GM23338 (cell line): ENCODE data around the gene KCTD12.

Experiments used
- CTCF ChIP-seq, 2 experiments: fragments of 200-600 bp in 1 of 2; sonication (generic) in 1 of 2; conservative IDR thresholded peaks; 2 replicates each; pipeline versions ENCODE4 v1.5.1 to v1.6.1; 2016 to 2017; ENCODE audit warnings: antibody characterized with exemption in 2 of 2, low read depth in 2 of 2, mild to moderate bottlenecking in 2 of 2, moderate library complexity in 1 of 2
- EZH2 ChIP-seq: fragments of 200-600 bp; sonication (generic); IDR thresholded peaks from one replicate; pipeline ENCODE4 v1.8.0; 2017; ENCODE audit warnings: antibody characterized with exemption, mild to moderate bottlenecking, low read depth; ENCODE audit not compliant: unreplicated experiment
- EZH2phosphoT487 ChIP-seq: fragments of 200-600 bp; sonication (generic); IDR thresholded peaks from one replicate; pipeline ENCODE4 v1.8.1; 2018; ENCODE audit warnings: antibody characterized with exemption; ENCODE audit not compliant: unreplicated experiment
- POLR2AphosphoS5 ChIP-seq: IDR thresholded peaks from 2 replicates; pipeline ENCODE4 v1.6.1; 2016; ENCODE audit warnings: antibody characterized with exemption, low read depth
- STAT1 ChIP-seq: IDR thresholded peaks from one replicate; pipeline ENCODE4 v1.6.1; 2016; ENCODE audit warnings: antibody characterized with exemption; ENCODE audit not compliant: unreplicated experiment
- ZNF114 ChIP-seq: fragments of 250-450 bp; sonication (Bioruptor Pico); IDR thresholded peaks from 2 replicates; pipeline ENCODE4 v1.5.0; 2020; ENCODE audit warnings: mild to moderate bottlenecking, moderate library complexity
- ZNF331 ChIP-seq: fragments of 250-450 bp; sonication (Bioruptor Pico); IDR thresholded peaks from 2 replicates; pipeline ENCODE4 v1.5.0; 2020; ENCODE audit warnings: low read depth, mild to moderate bottlenecking, moderate library complexity
- TF ChIP-seq, protein P1 (sequence below): IDR thresholded peaks from one replicate; pipeline ENCODE4 v1.6.1; 2018; ENCODE audit warnings: antibody characterized with exemption; ENCODE audit not compliant: unreplicated experiment
- TF ChIP-seq, protein P2 (sequence below): IDR thresholded peaks from 2 replicates; pipeline ENCODE4 v1.6.1; 2016; ENCODE audit warnings: antibody characterized with exemption

DNA sequence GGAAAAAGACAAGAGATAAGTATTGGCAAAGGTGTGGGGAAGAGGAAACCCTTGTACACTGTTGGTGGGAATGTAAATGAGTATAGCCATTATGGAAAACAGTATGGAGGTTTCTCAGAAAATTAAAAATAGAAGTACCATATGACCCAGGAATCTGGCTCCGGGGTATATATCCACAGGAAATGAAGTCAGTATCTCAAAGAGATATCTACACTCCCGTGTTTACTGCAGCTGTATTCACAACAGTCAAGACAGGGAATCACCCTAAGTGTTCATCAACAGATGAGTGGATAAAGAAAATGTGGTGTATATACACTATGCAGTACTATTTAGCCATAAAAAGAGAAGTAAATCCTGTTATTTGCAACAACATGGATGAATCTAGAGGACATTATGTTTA is 13.5 kb downstream of the KCTD12 start:
- TF ChIP-seq CTCF (conservative IDR thresholded peaks at IDR 0.05; ENCODE audit: low read depth in 2 of 2) (no peak), EZH2 (no peak), EZH2phosphoT487 (no peak), ZNF114 (no peak), POLR2AphosphoS5 (no peak), STAT1 (no peak), ZNF331 (CRISPR knock-in tag) (no peak)
- TF ChIP-seq, protein P1, sequence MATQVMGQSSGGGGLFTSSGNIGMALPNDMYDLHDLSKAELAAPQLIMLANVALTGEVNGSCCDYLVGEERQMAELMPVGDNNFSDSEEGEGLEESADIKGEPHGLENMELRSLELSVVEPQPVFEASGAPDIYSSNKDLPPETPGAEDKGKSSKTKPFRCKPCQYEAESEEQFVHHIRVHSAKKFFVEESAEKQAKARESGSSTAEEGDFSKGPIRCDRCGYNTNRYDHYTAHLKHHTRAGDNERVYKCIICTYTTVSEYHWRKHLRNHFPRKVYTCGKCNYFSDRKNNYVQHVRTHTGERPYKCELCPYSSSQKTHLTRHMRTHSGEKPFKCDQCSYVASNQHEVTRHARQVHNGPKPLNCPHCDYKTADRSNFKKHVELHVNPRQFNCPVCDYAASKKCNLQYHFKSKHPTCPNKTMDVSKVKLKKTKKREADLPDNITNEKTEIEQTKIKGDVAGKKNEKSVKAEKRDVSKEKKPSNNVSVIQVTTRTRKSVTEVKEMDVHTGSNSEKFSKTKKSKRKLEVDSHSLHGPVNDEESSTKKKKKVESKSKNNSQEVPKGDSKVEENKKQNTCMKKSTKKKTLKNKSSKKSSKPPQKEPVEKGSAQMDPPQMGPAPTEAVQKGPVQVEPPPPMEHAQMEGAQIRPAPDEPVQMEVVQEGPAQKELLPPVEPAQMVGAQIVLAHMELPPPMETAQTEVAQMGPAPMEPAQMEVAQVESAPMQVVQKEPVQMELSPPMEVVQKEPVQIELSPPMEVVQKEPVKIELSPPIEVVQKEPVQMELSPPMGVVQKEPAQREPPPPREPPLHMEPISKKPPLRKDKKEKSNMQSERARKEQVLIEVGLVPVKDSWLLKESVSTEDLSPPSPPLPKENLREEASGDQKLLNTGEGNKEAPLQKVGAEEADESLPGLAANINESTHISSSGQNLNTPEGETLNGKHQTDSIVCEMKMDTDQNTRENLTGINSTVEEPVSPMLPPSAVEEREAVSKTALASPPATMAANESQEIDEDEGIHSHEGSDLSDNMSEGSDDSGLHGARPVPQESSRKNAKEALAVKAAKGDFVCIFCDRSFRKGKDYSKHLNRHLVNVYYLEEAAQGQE, result no peak
- TF ChIP-seq, protein P2, sequence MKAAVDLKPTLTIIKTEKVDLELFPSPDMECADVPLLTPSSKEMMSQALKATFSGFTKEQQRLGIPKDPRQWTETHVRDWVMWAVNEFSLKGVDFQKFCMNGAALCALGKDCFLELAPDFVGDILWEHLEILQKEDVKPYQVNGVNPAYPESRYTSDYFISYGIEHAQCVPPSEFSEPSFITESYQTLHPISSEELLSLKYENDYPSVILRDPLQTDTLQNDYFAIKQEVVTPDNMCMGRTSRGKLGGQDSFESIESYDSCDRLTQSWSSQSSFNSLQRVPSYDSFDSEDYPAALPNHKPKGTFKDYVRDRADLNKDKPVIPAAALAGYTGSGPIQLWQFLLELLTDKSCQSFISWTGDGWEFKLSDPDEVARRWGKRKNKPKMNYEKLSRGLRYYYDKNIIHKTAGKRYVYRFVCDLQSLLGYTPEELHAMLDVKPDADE, result no peak
